GM12878 (cell line): ENCODE measurements around the gene CHURC1. TPM values are rescaled to one million over a fixed set of nuclear protein-coding genes. Genes with fewer than 3 reads are reported as not detected.

Source experiments
- ATAC-seq: fragments of 200-7000 bp; cut with Tn5 transposase; 3 replicates; pipeline ENCODE4 v1.9.1; 2020; ENCODE audit warnings: mild to moderate bottlenecking, moderate library complexity
- BruUV-seq: library from RNA; stranded (reverse); fragments of 400-500 nt; replicated peaks from 2 replicates; lab custom pipeline; 2021; lab: Mats Ljungman, UMichigan
- CTCF ChIA-PET: fragments of 300-600 bp; sonication (Branson Sonifier 250); formaldehyde crosslinking; extraction: SDS; loops from one replicate; lab custom pipeline; 2021; ENCODE audit warnings: inconsistent platforms; lab: Yijun Ruan, JAX
- POLR2A ChIA-PET: fragments of 350-600 bp; formaldehyde crosslinking; extraction: SDS; loops from one replicate; lab custom pipeline; 2021; ENCODE audit warnings: inconsistent platforms; lab: Charles Lee
- RAD21 ChIA-PET: fragments of 300-600 bp; sonication (Branson Sonifier 250); formaldehyde crosslinking; loops from one replicate; lab custom pipeline; 2023; ENCODE audit warnings: antibody characterized with exemption; ENCODE audit not compliant: unreplicated experiment; lab: Charles Lee
- SMC1A ChIA-PET: fragments of 300-600 bp; sonication (Branson Sonifier 250); formaldehyde crosslinking; loops from one replicate; lab custom pipeline; 2023; ENCODE audit not compliant: unreplicated experiment, uncharacterized antibody; lab: Charles Lee
- DNase-seq: peaks from one replicate; pipeline ENCODE4 v3.0.0-alpha.2; 2011; ENCODE audit warnings: low read depth, low spot score
- FAIRE-seq: peaks from 3 replicates; lab custom pipeline; 2011; peaks lifted over from hg19 to GRCh38; lab: Jason Lieb, UNC
- H2AFZ ChIP-seq: 2 replicates; pipeline ENCODE4 v1.6.0; 2011; ENCODE audit warnings: low read depth, low read length, control low read depth; ENCODE audit not compliant: control insufficient read depth
- H3K27ac ChIP-seq: 2 replicates; pipeline ENCODE4 v1.5.1; 2011; ENCODE audit warnings: control low read depth; ENCODE audit not compliant: control insufficient read depth, insufficient read depth
- H3K27me3 ChIP-seq, 2 experiments: replicated peaks in 1 of 2; 2 replicates each; pipeline versions ENCODE4 v1.6.0 to v1.6.1; 2011; ENCODE audit warnings: low read length in 1 of 2; ENCODE audit not compliant: control insufficient read depth in 2 of 2, insufficient read depth in 2 of 2
- H3K36me3 ChIP-seq, 2 experiments: 2 replicates each; pipeline ENCODE4 v1.5.1; 2011; ENCODE audit warnings: low read length in 1 of 2; ENCODE audit not compliant: control insufficient read depth in 2 of 2, insufficient read depth in 2 of 2
- H3K4me1 ChIP-seq: 2 replicates; pipeline ENCODE4 v1.6.1; 2011; ENCODE audit warnings: mild to moderate bottlenecking, low read length, moderate library complexity, mixed read lengths; ENCODE audit not compliant: control insufficient read depth, insufficient read depth
- H3K4me2 ChIP-seq: 2 replicates; pipeline ENCODE4 v1.6.0; 2011; ENCODE audit warnings: control low read depth; ENCODE audit not compliant: control insufficient read depth, insufficient read depth
- H3K4me3 ChIP-seq: fragments of 200-600 bp; sonication (generic); 2 replicates; pipeline ENCODE4 v1.5.1; 2016
- H3K79me2 ChIP-seq: 2 replicates; pipeline ENCODE4 v1.6.0; 2011; ENCODE audit warnings: low read length; ENCODE audit not compliant: control insufficient read depth, insufficient read depth
- H3K9ac ChIP-seq: 2 replicates; pipeline ENCODE4 v1.8.0; 2011; ENCODE audit warnings: low read length, control low read depth, mixed read lengths; ENCODE audit not compliant: control insufficient read depth, insufficient read depth
- H3K9me3 ChIP-seq: replicated peaks from 3 replicates; pipeline ENCODE4 v1.5.1; 2011; ENCODE audit warnings: mild to moderate bottlenecking, low read length; ENCODE audit not compliant: control insufficient read depth, insufficient read depth
- H4K20me1 ChIP-seq: 2 replicates; pipeline ENCODE4 v1.6.0; 2011; ENCODE audit not compliant: control insufficient read depth, insufficient read depth
- ASH2L ChIP-seq: fragments of 300-600, 200-600 bp; sonication (generic); IDR thresholded peaks from 2 replicates; pipeline ENCODE4 v1.6.1; 2017; ENCODE audit warnings: low read depth, mild to moderate bottlenecking, borderline replicate concordance
- CBX5 ChIP-seq: sonication (generic); IDR thresholded peaks from 2 replicates; pipeline ENCODE4 v1.6.1; 2016; ENCODE audit warnings: low read depth, moderate library complexity, mild to moderate bottlenecking, inconsistent platforms
- FOXM1 ChIP-seq: IDR thresholded peaks from 2 replicates; pipeline ENCODE4 v1.6.1; 2012; ENCODE audit warnings: low read depth, mild to moderate bottlenecking, inconsistent platforms, low read length, moderate library complexity
- KLF5 ChIP-seq: fragments of 450-650 bp; IDR thresholded peaks from 2 replicates; pipeline ENCODE4 v1.6.1; 2014; ENCODE audit warnings: mild to moderate bottlenecking; ENCODE audit not compliant: partially characterized antibody
- MTA3 ChIP-seq: IDR thresholded peaks from 2 replicates; pipeline ENCODE4 v1.6.1; 2012; ENCODE audit warnings: low read length, inconsistent platforms, borderline replicate concordance
- NFYA ChIP-seq: IDR thresholded peaks from 2 replicates; pipeline ENCODE4 v1.6.1; 2011; ENCODE audit warnings: low read depth, mild to moderate bottlenecking, low read length, improper control_type of control experiment, borderline replicate concordance
- RAD21 ChIP-seq: IDR thresholded peaks from 2 replicates; pipeline ENCODE4 v1.6.1; 2011; ENCODE audit warnings: mild to moderate bottlenecking, low read depth, low read length, moderate library complexity; ENCODE audit not compliant: insufficient read depth
- RELB ChIP-seq: fragments of 450-650 bp; IDR thresholded peaks from 2 replicates; pipeline ENCODE4 v1.6.1; 2017; ENCODE audit warnings: low read depth, mild to moderate bottlenecking, moderate library complexity
- ZBTB40 ChIP-seq: fragments of 450-650 bp; IDR thresholded peaks from 2 replicates; pipeline ENCODE4 v1.6.1; 2016; ENCODE audit warnings: mild to moderate bottlenecking, moderate library complexity, borderline replicate concordance
- ZNF687 ChIP-seq: fragments of 450-650 bp; IDR thresholded peaks from 2 replicates; pipeline ENCODE4 v1.6.1; 2017; ENCODE audit warnings: mild to moderate bottlenecking, moderate library complexity
- WGBS: methylation state at CpG from one replicate; pipeline ENCODE4 v1.1.6; 2016; ENCODE audit warnings: low lambda C conversion rate; ENCODE audit not compliant: insufficient replicate concordance, insufficient coverage; ENCODE audit errors: missing lambda C conversion rate; 5-methylcytosine and 5-hydroxymethylcytosine counted together
- in situ Hi-C: fragments of 300-500 bp; cut with MboI; formaldehyde crosslinking; loops from 9 replicates; pipeline ENCODE4 v1.14.3; 2018; ENCODE audit warnings: mixed read lengths
- intact Hi-C: fragments of 100-400 bp; cut with micrococcal nuclease; formaldehyde crosslinking; loops from one replicate; pipeline ENCODE4 v1.14.2; 2022; ENCODE audit not compliant: unreplicated experiment
- polyA plus RNA-seq, 11 experiments: library from polyadenylated mRNA; depleted of rRNA in 4 of 11; unstranded in 6 of 11; stranded (reverse) in 5 of 11; fragments of >200 nt; fragmentation: Nextera tagmentation in 4 of 11; fragmentation: Illumina TruSeq in 1 of 11; extraction: Ambion mirVana in 4 of 11; extraction: Trizol in 1 of 11; gene quantifications; 1 replicate in 1 of 11; 2 replicates in 10 of 11; pipeline versions ENCODE4 v1.2.1 to v1.2.3, GENCODE V29; 2011 to 2016; ENCODE audit warnings: inconsistent platforms in 2 of 11, missing spikeins in 2 of 11, low read depth in 1 of 11
- total RNA-seq, 4 experiments: library from RNA; depleted of rRNA in 3 of 4; stranded (reverse); fragments of >200 nt in 3 of 4; fragmentation: Illumina TruSeq in 1 of 4; extraction: Trizol in 1 of 4; gene quantifications; 2 replicates each; pipeline versions ENCODE4 v1.2.1 to v1.2.3, GENCODE V29; 2013 to 2021

The CHURC1 gene
- total and polyA plus RNA-seq, 10 of the 15 experiments (the other 5 are each of a cell fraction or from before 2014, with no cell fraction given), result 41.0 to 421 (median 140) TPM

GRCh38 chr14:64973826-64974225 is 59.6 kb downstream of the CHURC1 start (continued):
- TF ChIP-seq RAD21, result no peak
- no peak for TF ChIP-seq KLF5
- no peak for TF ChIP-seq ZBTB40
- TF ChIP-seq NFYA, result no peak
- TF ChIP-seq RELB, result no peak
- no peak for TF ChIP-seq CBX5

GRCh38 chr14:64974563-64974962 is 60.3 kb downstream of the CHURC1 start:
- Histone ChIP-seq H3K27me3 (peaks cover 2 to 7% of the 10 kb centered on the region in 2 experiments), H3K4me3 (no peak overlapping the region), H3K4me2 (no peak overlapping the region), H3K79me2 (no peaks in the 10 kb centered on the region), H3K9me3 (no peaks in the 10 kb centered on the region), H4K20me1 (no peaks in the 10 kb centered on the region), H3K4me1 (no peaks in the 10 kb centered on the region), H2AFZ (no peak overlapping the region), H3K9ac (no peak overlapping the region), H3K27ac (no peak overlapping the region), H3K36me3 (no peaks in the 10 kb centered on the region)
- ChIA-PET SMC1A (interaction anchor here (1.2 to 2.0 kb wide), 2 partner anchors 21 to 82 kb away, joined by 3 to 4 read pairs; no protein-coding TSS in a partner anchor), CTCF (interaction anchor here (0.7 to 1.9 kb wide), 4 partner anchors 11 to 45 kb away, joined by 3 to 7 read pairs (median 4); no protein-coding TSS in a partner anchor), POLR2A (interaction anchor here (0.6 to 0.9 kb wide), 3 partner anchors 11 to 1045 kb away, joined by 3 to 4 read pairs (median 3); no protein-coding TSS in a partner anchor), RAD21 (no interaction called here)
- 81% methylated on average over 8 of the region's 8 CpGs for WGBS
- intact Hi-C loops (no loop called here), in situ Hi-C loops (no loop called here)
- DNase-seq (no peak), ATAC-seq (no peak), FAIRE-seq (no peak)
- BruUV-seq, result no TSS peak
- TF ChIP-seq ASH2L (no peak), FOXM1 (no peak), MTA3 (no peak), ZNF687 (no peak)
